CD4-positive, alpha-beta T cell treated with Interleukin-17A for 1 hour (primary cell): Measurements from ENCODE around the gene LEMD2.

Experiments used
- DNase-seq: peaks from one replicate; pipeline ENCODE4 v3.0.0-alpha.2; 2020

The LEMD2 gene

GRCh38 chr6:33732817-33733708, 55.9 kb downstream of the LEMD2 start:
- DNase-seq: no peak

- no peak for DNase-seq
Measured at GRCh38 chr6:33732385-33732784, 56.5 kb downstream of the LEMD2 start.

GRCh38 chr6:33731751-33732282, 57.1 kb downstream of the LEMD2 start:
- no peak for DNase-seq

DNA sequence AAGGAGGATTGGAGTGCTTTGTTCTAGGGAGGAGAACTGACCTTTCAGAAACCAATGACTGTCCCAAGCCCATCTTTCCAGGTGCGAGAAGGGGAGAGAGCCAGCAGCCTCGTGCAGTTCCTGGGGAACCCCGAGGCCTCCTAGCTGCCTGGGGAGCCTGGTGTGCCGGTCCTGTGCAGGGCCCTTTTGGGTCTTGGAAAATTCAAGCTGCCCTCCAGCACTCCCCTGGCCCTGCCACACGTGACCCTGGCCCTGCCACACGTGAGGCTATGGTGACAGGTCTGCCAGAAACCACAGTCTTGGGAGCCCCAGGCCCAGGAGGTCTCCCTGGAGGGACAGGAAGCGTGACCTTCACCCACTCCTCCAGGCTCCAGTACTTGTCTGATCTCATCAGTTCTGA, 57.9 kb downstream of the LEMD2 start:
- no peak for DNase-seq

DNA sequence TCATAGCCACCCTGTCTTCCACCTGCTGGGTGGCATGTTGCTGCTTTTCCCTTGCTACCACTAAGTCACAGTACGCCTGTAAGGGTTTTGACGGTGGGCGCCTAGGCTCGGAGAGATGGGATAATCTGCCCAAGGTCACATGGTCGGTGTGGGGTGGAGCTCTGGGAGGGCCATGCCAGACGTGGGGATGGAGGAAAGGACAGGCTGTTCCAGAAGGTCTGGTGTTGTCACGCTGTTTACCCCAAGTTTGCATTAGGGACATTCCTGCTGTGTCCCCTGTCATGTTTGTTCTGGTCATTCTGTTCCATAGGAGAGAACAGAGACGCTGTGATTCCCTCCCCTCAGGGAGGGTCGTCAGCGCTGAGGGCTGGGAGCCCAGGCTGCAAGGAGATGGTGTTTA, 58.3 kb downstream of the LEMD2 start:
- no peak for DNase-seq

- no peak for DNase-seq
Measured at GRCh38 chr6:33729059-33729458, 59.9 kb downstream of the LEMD2 start.

GRCh38 chr6:33728438-33728837, 60.5 kb downstream of the LEMD2 start:
- DNase-seq: no peak

DNA sequence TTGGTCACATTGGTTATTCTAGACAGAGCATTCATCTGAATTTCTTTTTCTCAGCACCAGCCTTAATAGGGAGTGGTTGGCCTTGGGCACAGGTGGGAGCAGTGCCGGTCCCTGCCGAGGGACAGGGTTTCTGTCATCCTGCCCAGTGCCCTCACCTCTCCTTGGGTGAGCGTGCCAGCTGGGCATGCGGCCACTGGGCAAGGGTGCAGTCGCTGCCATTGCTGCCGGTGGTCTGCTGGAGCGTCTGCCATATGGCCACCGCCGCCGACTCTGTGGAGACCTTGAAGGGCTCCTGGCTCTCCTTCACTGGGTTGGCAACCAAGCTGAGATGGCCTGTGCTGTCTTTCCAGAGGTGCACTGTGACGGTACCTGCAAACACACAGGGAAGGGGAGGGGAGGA, 61.0 kb downstream of the LEMD2 start:
- DNase-seq: no peak

- no peak for DNase-seq
Measured at GRCh38 chr6:33727126-33727525, 61.8 kb downstream of the LEMD2 start.

DNA sequence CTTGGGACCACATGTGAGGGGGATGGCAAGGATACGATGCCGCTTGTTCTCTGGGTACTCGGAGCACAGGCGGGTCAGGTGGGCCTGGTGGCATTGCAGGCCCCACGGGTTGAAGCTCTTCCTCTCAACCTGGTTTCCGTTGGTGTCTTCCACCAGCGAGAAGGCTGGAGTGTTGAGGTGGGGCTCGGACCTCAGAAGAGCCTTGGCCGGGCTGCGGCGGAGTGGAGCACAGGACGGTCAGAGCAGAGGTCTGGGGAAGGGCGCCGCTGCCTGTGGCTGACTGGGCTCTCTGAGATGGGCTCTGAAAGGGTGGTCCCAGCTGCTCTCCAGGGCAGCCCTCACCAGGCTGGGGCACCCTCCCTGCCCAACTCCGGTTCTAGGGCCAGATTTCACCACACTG, 62.2 kb downstream of the LEMD2 start:
- no peak for DNase-seq

DNA sequence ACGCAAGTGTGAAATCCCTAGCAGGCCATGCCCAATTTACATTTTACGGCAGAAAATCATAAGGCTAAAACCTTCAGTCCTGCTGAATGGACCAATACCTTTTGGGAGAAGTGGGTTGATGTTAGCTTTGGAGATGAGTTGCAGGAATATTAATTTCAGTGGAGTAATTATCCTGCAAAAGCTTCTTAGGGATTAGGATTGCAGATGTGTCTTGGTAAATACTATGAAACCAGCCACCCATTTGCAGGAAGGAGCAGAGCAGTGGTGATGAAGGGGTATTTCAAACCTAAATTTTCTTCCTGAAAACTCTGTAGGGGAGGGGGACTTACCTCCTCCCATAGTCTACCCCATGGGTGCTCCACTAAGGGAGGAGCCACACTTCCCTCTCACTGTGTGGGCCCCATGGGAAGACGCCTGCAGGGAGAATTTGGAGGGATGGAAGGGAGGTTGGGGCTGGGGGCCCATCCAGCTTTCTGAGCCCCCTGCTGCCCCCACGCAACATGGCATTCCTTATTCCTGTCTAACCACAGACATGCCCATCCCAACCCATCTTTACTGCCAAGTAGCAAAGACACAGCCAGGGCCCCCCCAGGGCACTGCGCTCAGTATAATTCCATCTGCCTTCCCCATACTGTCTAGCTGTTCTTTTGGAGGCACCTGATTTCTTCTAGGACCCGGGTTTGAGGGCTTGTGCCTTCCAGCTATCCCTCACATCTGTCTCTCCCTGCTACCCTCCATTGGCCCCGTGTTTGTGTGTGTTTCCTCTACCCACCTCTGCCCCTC, 62.8 kb downstream of the LEMD2 start:
- DNase-seq: no peak

GRCh38 chr6:33725222-33725621, 63.7 kb downstream of the LEMD2 start:
- no peak for DNase-seq

GRCh38 chr6:33724102-33725023, 64.6 kb downstream of the LEMD2 start:
- no peak for DNase-seq

- DNase-seq: no peak
Measured at GRCh38 chr6:33723371-33724085, 65.4 kb downstream of the LEMD2 start.

GRCh38 chr6:33722103-33722623, 66.8 kb downstream of the LEMD2 start:
- DNase-seq: no peak

- DNase-seq: no peak
Measured at GRCh38 chr6:33721508-33721907, 67.4 kb downstream of the LEMD2 start.
